MCF 10A (cell line): ENCODE data around the gene MT1X. TPM values are rescaled to one million over a fixed set of nuclear protein-coding genes. Genes with fewer than 3 reads are reported as not detected.

Experiments
- BruUV-seq: library from RNA; stranded (reverse); fragments of 400-500 nt; replicated peaks from 2 replicates; lab custom pipeline; 2021; lab: Mats Ljungman, UMichigan
- CTCF ChIA-PET: fragments of 300-600 bp; sonication (Branson Sonifier 250); formaldehyde crosslinking; extraction: SDS; loops from one replicate; lab custom pipeline; 2021; ENCODE audit warnings: antibody characterized with exemption, inconsistent platforms; lab: Yijun Ruan, JAX
- POLR2A ChIA-PET: fragments of 300-600, 350-650 bp; sonication (Branson Sonifier 250); formaldehyde crosslinking; extraction: SDS; loops from one replicate; lab custom pipeline; 2020; ENCODE audit warnings: antibody characterized with exemption, inconsistent platforms; lab: Yijun Ruan, JAX
- DNase-seq: peaks from one replicate; pipeline ENCODE4 v3.0.0-alpha.2; 2018; ENCODE audit not compliant: unreplicated experiment
- H3K27ac Mint-ChIP-seq: one replicate; pipeline ENCODE4 v1.8.0; 2022; ENCODE audit warnings: mild to moderate bottlenecking, low read depth, mixed read lengths; ENCODE audit not compliant: unreplicated experiment
- H3K27me3 Mint-ChIP-seq: one replicate; pipeline ENCODE4 v1.8.0; 2022; ENCODE audit warnings: mixed read lengths; ENCODE audit not compliant: insufficient read depth, unreplicated experiment
- H3K36me3 Mint-ChIP-seq: one replicate; pipeline ENCODE4 v1.8.0; 2022; ENCODE audit warnings: mild to moderate bottlenecking, moderate library complexity, mixed read lengths; ENCODE audit not compliant: insufficient read depth, unreplicated experiment
- H3K4me1 Mint-ChIP-seq: one replicate; pipeline ENCODE4 v1.8.0; 2022; ENCODE audit warnings: mixed read lengths; ENCODE audit not compliant: insufficient read depth, unreplicated experiment
- H3K4me3 Mint-ChIP-seq: one replicate; pipeline ENCODE4 v1.8.0; 2022; ENCODE audit warnings: mild to moderate bottlenecking, moderate library complexity, mixed read lengths; ENCODE audit not compliant: unreplicated experiment
- H3K9me3 Mint-ChIP-seq: one replicate; pipeline ENCODE4 v1.8.0; 2022; ENCODE audit warnings: mixed read lengths; ENCODE audit not compliant: unreplicated experiment
- CTCF ChIP-seq: fragments of 200-600 bp; IDR thresholded peaks from one replicate; pipeline ENCODE4 v1.8.0; 2022; ENCODE audit warnings: antibody characterized with exemption, mild to moderate bottlenecking; ENCODE audit not compliant: unreplicated experiment
- intact Hi-C: fragments of 100-400 bp; cut with micrococcal nuclease; formaldehyde crosslinking; loops from 2 replicates; pipeline ENCODE4 v1.14.1; 2022
- total RNA-seq: library from RNA; stranded (reverse); gene quantifications from 2 replicates; pipeline ENCODE4 v1.2.3, GENCODE V29; 2022

Gene MT1X
- total RNA-seq, 1 experiment from 2014 or later = 108 TPM

GRCh38 chr16:56732366-56732765, 50.1 kb downstream of the MT1X start:
- H3K36me3 Mint-ChIP-seq = no peaks in the 10 kb centered on the region
- intact Hi-C loops = loop anchor here (5.0 kb wide), 1 partner anchor 55 kb away; no protein-coding TSS in a partner anchor
- no peak for TF ChIP-seq CTCF
- no peak overlapping the region for H3K27ac Mint-ChIP-seq
- H3K4me1 Mint-ChIP-seq = peaks cover 17% of the 10 kb centered on the region
- ChIA-PET CTCF (no interaction called here), POLR2A (interaction anchor here (0.6 to 1.2 kb wide), 2 partner anchors 11 to 148 kb away, joined by 3 read pairs; no protein-coding TSS in a partner anchor)
- DNase-seq = no peak
- H3K27me3 Mint-ChIP-seq = no peaks in the 10 kb centered on the region
- H3K4me3 Mint-ChIP-seq = no peak overlapping the region
- H3K9me3 Mint-ChIP-seq = no peaks in the 10 kb centered on the region
- no TSS peak for BruUV-seq

- CTCF ChIA-PET = interaction anchor here (0.7 to 1.9 kb wide), 2 partner anchors 47 to 57 kb away, joined by 3 to 4 read pairs; no protein-coding TSS in a partner anchor
- intact Hi-C loops = loop anchor here (5.0 kb wide), 1 partner anchor 54 kb away; no protein-coding TSS in a partner anchor
- no peak for DNase-seq
- no peak overlapping the region for H3K4me3 Mint-ChIP-seq
- no peaks in the 10 kb centered on the region for H3K36me3 Mint-ChIP-seq
- H3K4me1 Mint-ChIP-seq = peaks cover 17% of the 10 kb centered on the region
- POLR2A ChIA-PET = interaction anchor here (0.7 to 1.2 kb wide), 2 partner anchors 10 to 265 kb away, joined by 3 read pairs; no protein-coding TSS in a partner anchor
- H3K27me3 Mint-ChIP-seq = no peaks in the 10 kb centered on the region
- TF ChIP-seq CTCF = no peak
- no TSS peak for BruUV-seq
- no peaks in the 10 kb centered on the region for H3K9me3 Mint-ChIP-seq
- no peak overlapping the region for H3K27ac Mint-ChIP-seq
Measured at GRCh38 chr16:56732832-56733231, 50.6 kb downstream of the MT1X start.

Other genes starting within 250 kb of the MT1X start
- 81.7 and 83.4 TPM in 2 replicates for gene NUDT21, start 231.1 kb upstream of the MT1X start, total RNA-seq
- 68.5 and 72.5 TPM in 2 replicates for gene OGFOD1, start 230.9 kb upstream of the MT1X start, total RNA-seq
- 23.9 and 25.8 TPM in 2 replicates for gene BBS2, start 162.4 kb upstream of the MT1X start, total RNA-seq
- gene MT4, start 117.4 kb upstream of the MT1X start, total RNA-seq = not detected in 2 replicates
- gene MT3, start 92.9 kb upstream of the MT1X start, total RNA-seq = not detected in 2 replicates
- 2,490 and 3,582 TPM in 2 replicates for gene MT2A, start 73.9 kb upstream of the MT1X start, total RNA-seq
- gene MT1E, start 56.7 kb upstream of the MT1X start, total RNA-seq = 518 and 934 TPM in 2 replicates
- gene MT1M, start 49.8 kb upstream of the MT1X start, total RNA-seq = not detected in 2 replicates
- gene MT1A, start 43.8 kb upstream of the MT1X start, total RNA-seq = not detected in 2 replicates
- gene MT1B, start 30.6 kb upstream of the MT1X start, total RNA-seq = not detected in 2 replicates
- 1.7 and 2.4 TPM in 2 replicates for gene MT1F, start 24.5 kb upstream of the MT1X start, total RNA-seq
- gene MT1G, start 14.4 kb upstream of the MT1X start, total RNA-seq = not detected in 2 replicates
- not detected in 2 replicates for gene MT1H, start 12.7 kb upstream of the MT1X start, total RNA-seq
- gene NUP93, start 47.7 kb downstream of the MT1X start, total RNA-seq = 53.9 and 60.2 TPM in 2 replicates
- gene SLC12A3, start 182.7 kb downstream of the MT1X start, total RNA-seq = not detected in 2 replicates
- gene HERPUD1, start 249.7 kb downstream of the MT1X start, total RNA-seq = 201 and 242 TPM in 2 replicates